GM21528 (cell line): ENCODE measurements around the gene THOC3.
"Not testable (repeated sequence)": the region's sequence is repeated elsewhere in the genome, so short reads cannot be mapped to it uniquely, and the experiment has no call there.

Experiments used
- ATAC-seq: cut with Tn5 transposase; IDR thresholded peaks from one replicate; pipeline ENCODE4 v1.9.1; 2021; ENCODE audit warnings: mild to moderate bottlenecking, moderate library complexity; ENCODE audit not compliant: unreplicated experiment, low FRiP score

The THOC3 gene

GRCh38 chr5:175967471-175968372, at the start of gene THOC3:
Gene THOC3 (minus strand): TSS chr5:175968315. CDS start chr5:175968208, 107 bp downstream.
- peak; percentile 97 for ATAC-seq

- not testable (repeated sequence) for ATAC-seq
Observed at GRCh38 chr5:176017324-176017723, 49.2 kb upstream of the THOC3 start.

- not testable (repeated sequence) for ATAC-seq
Observed at GRCh38 chr5:176014360-176014759, 46.2 kb upstream of the THOC3 start.

GRCh38 chr5:176011088-176011487, 43.0 kb upstream of the THOC3 start:
- not testable (repeated sequence) for ATAC-seq

- ATAC-seq: not testable (repeated sequence)
Observed at GRCh38 chr5:176010202-176010601, 42.1 kb upstream of the THOC3 start.

GRCh38 chr5:176007220-176007619, 39.1 kb upstream of the THOC3 start:
- not testable (repeated sequence) for ATAC-seq

- not testable (repeated sequence) for ATAC-seq
Observed at GRCh38 chr5:176006819-176007218, 38.7 kb upstream of the THOC3 start.

GRCh38 chr5:175997979-175998378, 29.9 kb upstream of the THOC3 start:
- ATAC-seq: not testable (repeated sequence)

GRCh38 chr5:175997495-175997894, 29.4 kb upstream of the THOC3 start:
- ATAC-seq: not testable (repeated sequence)

GRCh38 chr5:175996791-175997190, 28.7 kb upstream of the THOC3 start:
- not testable (repeated sequence) for ATAC-seq

- not testable (repeated sequence) for ATAC-seq
Observed at GRCh38 chr5:175995506-175995905, 27.4 kb upstream of the THOC3 start.

GRCh38 chr5:175979371-175979995, 11.4 kb upstream of the THOC3 start:
- ATAC-seq: not testable (repeated sequence)

- ATAC-seq: peak; percentile 43
Observed at GRCh38 chr5:175968381-175968780, 266 bp upstream of the THOC3 start.

- not testable (repeated sequence) for ATAC-seq
Observed at GRCh38 chr5:175962329-175962728, 5.8 kb downstream of the THOC3 start.

- ATAC-seq: not testable (repeated sequence)
Observed at GRCh38 chr5:175960228-175960627, 7.9 kb downstream of the THOC3 start.

GRCh38 chr5:175958515-175958914, 9.6 kb downstream of the THOC3 start:
- ATAC-seq: not testable (repeated sequence)

GRCh38 chr5:175954107-175954506, 14.0 kb downstream of the THOC3 start:
- ATAC-seq: not testable (repeated sequence)

- not testable (repeated sequence) for ATAC-seq
Observed at GRCh38 chr5:175952810-175953209, 15.3 kb downstream of the THOC3 start.

- peak; percentile 70 for ATAC-seq
Observed at GRCh38 chr5:175951339-175951969, 16.7 kb downstream of the THOC3 start.

GRCh38 chr5:175948329-175949108, 19.6 kb downstream of the THOC3 start:
- not testable (repeated sequence) for ATAC-seq
